ENCODE measurements around the gene ADAM29.
A peak's percentile ranks its signal among the peaks of the same experiment; 100 is the strongest.

Gene ADAM29

GRCh38 chr4:174946246-174946645, 28.1 kb downstream of the ADAM29 start:
- Histone ChIP-seq H3K27me3 (ENCODE audit: insufficient read depth, low read length) (no peaks in the 10 kb centered on the region), H3K4me3 (ENCODE audit: low read depth, low read length, poor library complexity, severe bottlenecking) (no peak overlapping the region), H3K9ac (ENCODE audit: low read length) (no peak overlapping the region), H3K9me2 (ENCODE audit: low read depth, low read length) (no peaks in the 10 kb centered on the region), H3K79me2 (ENCODE audit: insufficient read depth, low read length) (no peaks in the 10 kb centered on the region), H3F3A (ENCODE audit: insufficient read depth, low read length) (no peaks in the 10 kb centered on the region), H3K4me2 (ENCODE audit: low read length) (no peak overlapping the region), H3K4me1 (ENCODE audit: insufficient read depth, low read length, severe bottlenecking) (peaks cover 9% of the 10 kb centered on the region), H4K20me1 (ENCODE audit: insufficient read depth, low read length) (no peaks in the 10 kb centered on the region), H3K36me3 (ENCODE audit: insufficient read depth, low read length) (peaks cover 3% of the 10 kb centered on the region; the same call in 1 of the 2 replicates), H3K9me3 (ENCODE audit: low read length) (peaks cover 14% of the 10 kb centered on the region), H2AFZ (ENCODE audit: low read length) (no peak overlapping the region), H3K27ac (ENCODE audit: low read depth, low read length, poor library complexity, severe bottlenecking) (peak overlapping the region; percentile 16)
- TF ChIP-seq, protein P1, sequence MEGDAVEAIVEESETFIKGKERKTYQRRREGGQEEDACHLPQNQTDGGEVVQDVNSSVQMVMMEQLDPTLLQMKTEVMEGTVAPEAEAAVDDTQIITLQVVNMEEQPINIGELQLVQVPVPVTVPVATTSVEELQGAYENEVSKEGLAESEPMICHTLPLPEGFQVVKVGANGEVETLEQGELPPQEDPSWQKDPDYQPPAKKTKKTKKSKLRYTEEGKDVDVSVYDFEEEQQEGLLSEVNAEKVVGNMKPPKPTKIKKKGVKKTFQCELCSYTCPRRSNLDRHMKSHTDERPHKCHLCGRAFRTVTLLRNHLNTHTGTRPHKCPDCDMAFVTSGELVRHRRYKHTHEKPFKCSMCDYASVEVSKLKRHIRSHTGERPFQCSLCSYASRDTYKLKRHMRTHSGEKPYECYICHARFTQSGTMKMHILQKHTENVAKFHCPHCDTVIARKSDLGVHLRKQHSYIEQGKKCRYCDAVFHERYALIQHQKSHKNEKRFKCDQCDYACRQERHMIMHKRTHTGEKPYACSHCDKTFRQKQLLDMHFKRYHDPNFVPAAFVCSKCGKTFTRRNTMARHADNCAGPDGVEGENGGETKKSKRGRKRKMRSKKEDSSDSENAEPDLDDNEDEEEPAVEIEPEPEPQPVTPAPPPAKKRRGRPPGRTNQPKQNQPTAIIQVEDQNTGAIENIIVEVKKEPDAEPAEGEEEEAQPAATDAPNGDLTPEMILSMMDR (IDR thresholded peaks at IDR 0.05; ENCODE audit: low read length): no peak

DNA sequence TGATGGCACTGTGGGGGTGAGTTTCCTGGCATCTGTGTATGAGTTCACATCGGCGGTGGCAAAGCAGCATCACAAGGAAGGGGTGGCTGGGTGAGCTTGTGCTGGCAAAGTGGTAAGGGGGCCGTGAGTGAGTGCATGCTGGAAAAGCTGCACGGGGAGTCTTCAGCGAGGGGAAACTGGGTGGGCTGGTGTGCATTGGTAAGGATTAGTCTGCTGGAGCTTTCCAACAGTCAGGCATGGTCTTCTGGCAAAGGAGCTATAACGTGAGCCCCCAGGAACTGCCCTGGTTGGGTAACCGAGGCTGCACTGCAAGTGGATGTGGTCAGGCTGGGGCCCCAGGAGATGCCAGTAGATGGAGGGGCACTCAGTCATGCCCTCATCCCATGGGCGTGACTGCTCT, 30.7 kb downstream of the ADAM29 start:
- Histone ChIP-seq H3K9ac (ENCODE audit: low read length) (no peak overlapping the region), H3K27me3 (ENCODE audit: insufficient read depth, low read length) (no peaks in the 10 kb centered on the region), H2AFZ (ENCODE audit: low read length) (no peak overlapping the region), H3K36me3 (ENCODE audit: insufficient read depth, low read length) (no peaks in the 10 kb centered on the region), H3K9me2 (ENCODE audit: low read depth, low read length) (no peaks in the 10 kb centered on the region), H3K4me2 (ENCODE audit: low read length) (no peak overlapping the region), H3K4me1 (ENCODE audit: insufficient read depth, low read length, severe bottlenecking) (peaks cover 9% of the 10 kb centered on the region), H4K20me1 (ENCODE audit: insufficient read depth, low read length) (no peaks in the 10 kb centered on the region), H3K4me3 (ENCODE audit: low read depth, low read length, poor library complexity, severe bottlenecking) (no peak overlapping the region), H3K79me2 (ENCODE audit: insufficient read depth, low read length) (no peaks in the 10 kb centered on the region), H3F3A (ENCODE audit: insufficient read depth, low read length) (no peaks in the 10 kb centered on the region), H3K27ac (ENCODE audit: low read depth, low read length, poor library complexity, severe bottlenecking) (no peak overlapping the region), H3K9me3 (ENCODE audit: low read length) (peaks cover 9% of the 10 kb centered on the region)
- no peak for TF ChIP-seq EZH2 (IDR thresholded peaks at IDR 0.05; ENCODE audit: borderline replicate concordance, low read length)
- TF ChIP-seq, protein P1 (IDR thresholded peaks at IDR 0.05; ENCODE audit: low read length): no peak

- H3K9me3 ChIP-seq (ENCODE audit: low read length): peaks cover 3% of the 10 kb centered on the region
- H3K27ac ChIP-seq (ENCODE audit: low read depth, low read length, poor library complexity, severe bottlenecking): no peak overlapping the region
- no peaks in the 10 kb centered on the region for H3K9me2 ChIP-seq (ENCODE audit: low read depth, low read length)
- H3K9ac ChIP-seq (ENCODE audit: low read length): no peak overlapping the region
- H3F3A ChIP-seq (ENCODE audit: insufficient read depth, low read length): no peaks in the 10 kb centered on the region
- H3K27me3 ChIP-seq (ENCODE audit: insufficient read depth, low read length): no peaks in the 10 kb centered on the region
- no peak overlapping the region for H3K4me3 ChIP-seq (ENCODE audit: low read depth, low read length, poor library complexity, severe bottlenecking)
- H3K79me2 ChIP-seq (ENCODE audit: insufficient read depth, low read length): no peaks in the 10 kb centered on the region
- H3K4me2 ChIP-seq (ENCODE audit: low read length): no peak overlapping the region
- peaks cover 17% of the 10 kb centered on the region for H3K4me1 ChIP-seq (ENCODE audit: insufficient read depth, low read length, severe bottlenecking)
- no peak overlapping the region for H2AFZ ChIP-seq (ENCODE audit: low read length)
- H3K36me3 ChIP-seq (ENCODE audit: insufficient read depth, low read length): no peaks in the 10 kb centered on the region
- H4K20me1 ChIP-seq (ENCODE audit: insufficient read depth, low read length): no peaks in the 10 kb centered on the region
- no peak for TF ChIP-seq EZH2 (IDR thresholded peaks at IDR 0.05; ENCODE audit: borderline replicate concordance, low read length)
- TF ChIP-seq, protein P1 (IDR thresholded peaks at IDR 0.05; ENCODE audit: low read length): no peak
These were observed 54.8 kb downstream of the ADAM29 start for GRCh38 chr4:174972911-174973310.
